Immature natural killer cell (primary cell): ENCODE results near the gene YIPF3. TPM values are rescaled to one million over a fixed set of nuclear protein-coding genes. Genes with fewer than 3 reads are reported as not detected.

Source experiments
- DNase-seq, 3 donors: peaks; one replicate each; pipeline ENCODE4 v3.0.0; 2022; ENCODE audit warnings: mixed read lengths in 1 of 3
- H3K27ac Mint-ChIP-seq, 6 donors: one replicate each; pipeline ENCODE4 v1.8.0; 2020; ENCODE audit warnings: mixed read lengths in 6 of 6, mild to moderate bottlenecking in 5 of 6, inconsistent platforms in 4 of 6, moderate library complexity in 3 of 6
- H3K27me3 Mint-ChIP-seq, 3 donors: one replicate each; pipeline ENCODE4 v1.8.0; 2020 to 2021; ENCODE audit warnings: low read depth in 3 of 3, mild to moderate bottlenecking in 3 of 3, mixed read lengths in 3 of 3, moderate library complexity in 3 of 3, inconsistent platforms in 1 of 3
- H3K36me3 Mint-ChIP-seq, 3 donors: one replicate each; pipeline ENCODE4 v1.8.0; 2020; ENCODE audit warnings: mixed read lengths in 3 of 3, inconsistent platforms in 2 of 3, mild to moderate bottlenecking in 2 of 3
- H3K4me1 Mint-ChIP-seq, 2 donors: one replicate each; pipeline ENCODE4 v1.8.0; 2020; ENCODE audit warnings: inconsistent platforms in 2 of 2, mild to moderate bottlenecking in 2 of 2, mixed read lengths in 2 of 2, moderate library complexity in 1 of 2
- H3K4me3 Mint-ChIP-seq, 5 donors: one replicate each; pipeline ENCODE4 v1.8.0; 2020; ENCODE audit warnings: mild to moderate bottlenecking in 5 of 5, mixed read lengths in 5 of 5, inconsistent platforms in 3 of 5, moderate library complexity in 3 of 5
- H3K9me3 Mint-ChIP-seq, 6 donors: one replicate each; pipeline ENCODE4 v1.8.0; 2020; ENCODE audit warnings: mild to moderate bottlenecking in 6 of 6, mixed read lengths in 6 of 6, inconsistent platforms in 4 of 6, moderate library complexity in 3 of 6
- polyA plus RNA-seq, 3 donors: library from polyadenylated mRNA; unstranded; fragments of 300-500 nt; fragmentation: Illumina TruSeq; gene quantifications; one replicate each; pipeline ENCODE4 v1.2.3, GENCODE V29; 2021

Gene YIPF3
- polyA plus RNA-seq, 3 donors from 2014 or later = 73.7 to 92.2 (median 76.6) TPM

GRCh38 chr6:43494321-43494720 is 22.4 kb downstream of the YIPF3 start:
- H3K9me3 Mint-ChIP-seq = no peaks in the 10 kb centered on the region
- H3K36me3 Mint-ChIP-seq = peaks cover 0 to 3% (median under 1%) of the 10 kb centered on the region in 3 donors
- H3K4me1 Mint-ChIP-seq = peaks cover 30 to 36% of the 10 kb centered on the region in 2 donors
- no peak for DNase-seq
- H3K27ac Mint-ChIP-seq = peak overlapping the region in 4 of 6 donors; percentile 22 to 75 (median 72)
- peaks cover 0 to 2% (median 1%) of the 10 kb centered on the region in 3 donors for H3K27me3 Mint-ChIP-seq
- peak overlapping the region in 2 of 5 donors; percentile 14 to 48 for H3K4me3 Mint-ChIP-seq

GRCh38 chr6:43493833-43494232 is 22.9 kb downstream of the YIPF3 start:
- Mint-ChIP-seq H3K4me1 (peaks cover 30 to 36% of the 10 kb centered on the region in 2 donors), H3K27me3 (peaks cover 0 to 2% (median 1%) of the 10 kb centered on the region in 3 donors), H3K9me3 (no peaks in the 10 kb centered on the region), H3K4me3 (peak overlapping the region in 2 of 5 donors; percentile 14 to 48), H3K27ac (peak overlapping the region; percentile 18 to 75 (median 27)), H3K36me3 (peaks cover 0 to 4% (median 3%) of the 10 kb centered on the region in 3 donors)
- DNase-seq = no peak

- Mint-ChIP-seq H3K4me3 (no peak overlapping the region), H3K36me3 (peaks cover 0 to 4% (median 3%) of the 10 kb centered on the region in 3 donors), H3K27me3 (peaks cover 0 to 2% (median 0%) of the 10 kb centered on the region in 3 donors), H3K9me3 (no peaks in the 10 kb centered on the region), H3K27ac (peak overlapping the region in 4 of 6 donors; percentile 13 to 85 (median 31)), H3K4me1 (peaks cover 30 to 36% of the 10 kb centered on the region in 2 donors)
- DNase-seq = no peak
Measured at GRCh38 chr6:43493230-43493629, 23.5 kb downstream of the YIPF3 start.

GRCh38 chr6:43492673-43493072 is 24.1 kb downstream of the YIPF3 start:
- Mint-ChIP-seq H3K27ac (peak overlapping the region in 1 of 6 donors; percentile 44), H3K4me3 (peak overlapping the region in 1 of 5 donors; percentile 18), H3K27me3 (peaks cover 0 to 2% (median 0%) of the 10 kb centered on the region in 3 donors), H3K4me1 (peaks cover 30 to 36% of the 10 kb centered on the region in 2 donors), H3K36me3 (peaks cover 0 to 4% (median 3%) of the 10 kb centered on the region in 3 donors), H3K9me3 (no peaks in the 10 kb centered on the region)
- DNase-seq = no peak

GRCh38 chr6:43491750-43492661 is 24.7 kb downstream of the YIPF3 start:
- Mint-ChIP-seq H3K36me3 (peaks cover 0 to 4% (median 3%) of the 10 kb centered on the region in 3 donors), H3K27ac (peak overlapping the region in 2 of 6 donors; percentile 23 to 44), H3K4me1 (peaks cover 30 to 36% of the 10 kb centered on the region in 2 donors), H3K27me3 (peaks cover 0 to 2% (median 0%) of the 10 kb centered on the region in 3 donors), H3K9me3 (no peaks in the 10 kb centered on the region), H3K4me3 (no peak overlapping the region)
- DNase-seq = no peak

GRCh38 chr6:43490523-43490939 is 26.2 kb downstream of the YIPF3 start:
- Mint-ChIP-seq H3K9me3 (no peaks in the 10 kb centered on the region), H3K36me3 (peaks cover 0 to 4% (median 3%) of the 10 kb centered on the region in 3 donors), H3K27me3 (peaks cover 0 to 2% (median 0%) of the 10 kb centered on the region in 3 donors), H3K27ac (no peak overlapping the region), H3K4me1 (peaks cover 25 to 29% of the 10 kb centered on the region in 2 donors), H3K4me3 (no peak overlapping the region)
- no peak for DNase-seq

- H3K27me3 Mint-ChIP-seq = peaks cover 0 to 2% (median 0%) of the 10 kb centered on the region in 3 donors
- H3K4me3 Mint-ChIP-seq = no peak overlapping the region
- peaks cover 15 to 20% of the 10 kb centered on the region in 2 donors for H3K4me1 Mint-ChIP-seq
- H3K36me3 Mint-ChIP-seq = peaks cover 0 to 4% (median 0%) of the 10 kb centered on the region in 3 donors
- no peaks in the 10 kb centered on the region for H3K9me3 Mint-ChIP-seq
- peak overlapping the region in 1 of 6 donors; percentile 5 for H3K27ac Mint-ChIP-seq
- DNase-seq = no peak
Measured at GRCh38 chr6:43489277-43490072, 27.3 kb downstream of the YIPF3 start.

GRCh38 chr6:43488667-43489276 is 28.0 kb downstream of the YIPF3 start:
- no peak for DNase-seq
- H3K27me3 Mint-ChIP-seq = peaks cover 0 to 2% (median 0%) of the 10 kb centered on the region in 3 donors
- H3K36me3 Mint-ChIP-seq = peaks cover 0 to 4% (median 0%) of the 10 kb centered on the region in 3 donors
- peak overlapping the region in 1 of 6 donors; percentile 5 for H3K27ac Mint-ChIP-seq
- H3K9me3 Mint-ChIP-seq = no peaks in the 10 kb centered on the region
- no peak overlapping the region for H3K4me3 Mint-ChIP-seq
- H3K4me1 Mint-ChIP-seq = peaks cover 10 to 14% of the 10 kb centered on the region in 2 donors

- H3K36me3 Mint-ChIP-seq = no peaks in the 10 kb centered on the region
- H3K9me3 Mint-ChIP-seq = no peaks in the 10 kb centered on the region
- no peak for DNase-seq
- peaks cover 34 to 52% of the 10 kb centered on the region in 2 donors for H3K4me1 Mint-ChIP-seq
- peaks cover 0 to 4% (median 2%) of the 10 kb centered on the region in 3 donors for H3K27me3 Mint-ChIP-seq
- H3K4me3 Mint-ChIP-seq = no peak overlapping the region
- H3K27ac Mint-ChIP-seq = peak overlapping the region in 1 of 6 donors; percentile 2
Measured at GRCh38 chr6:43481591-43482236, 35.0 kb downstream of the YIPF3 start.

GRCh38 chr6:43481075-43481474 is 35.7 kb downstream of the YIPF3 start:
- Mint-ChIP-seq H3K36me3 (no peaks in the 10 kb centered on the region), H3K4me1 (peaks cover 36 to 56% of the 10 kb centered on the region in 2 donors), H3K27ac (peak overlapping the region in 1 of 6 donors; percentile 24), H3K4me3 (no peak overlapping the region), H3K9me3 (no peaks in the 10 kb centered on the region), H3K27me3 (peaks cover 0 to 7% (median 2%) of the 10 kb centered on the region in 3 donors)
- DNase-seq = no peak

- peak overlapping the region; percentile 91 to 98 (median 94) for H3K27ac Mint-ChIP-seq
- peaks cover 0 to 7% (median 2%) of the 10 kb centered on the region in 3 donors for H3K27me3 Mint-ChIP-seq
- no peaks in the 10 kb centered on the region for H3K9me3 Mint-ChIP-seq
- H3K4me3 Mint-ChIP-seq = peak overlapping the region; percentile 80 to 95 (median 87)
- peaks cover 31 to 52% of the 10 kb centered on the region in 2 donors for H3K4me1 Mint-ChIP-seq
- no peaks in the 10 kb centered on the region for H3K36me3 Mint-ChIP-seq
- DNase-seq = peak in 1 of 3 donors; percentile 3
Measured at GRCh38 chr6:43478008-43478372, 38.7 kb downstream of the YIPF3 start.

- DNase-seq = peak; percentile 90 to 93 (median 91)
- Mint-ChIP-seq H3K4me1 (peaks cover 31 to 50% of the 10 kb centered on the region in 2 donors), H3K27ac (peak within 1 kb of the TSS; percentile 91 to 98 (median 94)), H3K9me3 (no peaks in the 10 kb centered on the region), H3K27me3 (peaks cover 0 to 7% (median 2%) of the 10 kb centered on the region in 3 donors), H3K36me3 (no peaks in the 10 kb centered on the region), H3K4me3 (peak within 1 kb of the TSS; percentile 80 to 95 (median 87))
Measured at GRCh38 chr6:43477235-43478007, 39.3 kb downstream of the YIPF3 start, which contains the start of gene TJAP1. TSS of gene TJAP1 (plus strand) at chr6:43477570. CDS start at chr6:43499002, 21,432 bp downstream.
